Mesodermal cell (in vitro differentiated cells): ENCODE results near the gene NTF4.
"Not testable (repeated sequence)": the region's sequence is repeated elsewhere in the genome, so short reads cannot be mapped to it uniquely, and the experiment has no call there.

Source experiments
- H3K27ac ChIP-seq: 2 replicates; pipeline ENCODE4 v1.7.0; 2013; ENCODE audit warnings: mild to moderate bottlenecking, low read depth, low read length, moderate library complexity; ENCODE audit not compliant: severe bottlenecking
- H3K36me3 ChIP-seq: 2 replicates; pipeline ENCODE4 v1.7.1; 2013; ENCODE audit warnings: mild to moderate bottlenecking, low read length, moderate library complexity; ENCODE audit not compliant: control insufficient read depth, insufficient read depth
- H3K4me1 ChIP-seq: one replicate; pipeline ENCODE4 v1.7.1; 2013; ENCODE audit warnings: mild to moderate bottlenecking, low read length; ENCODE audit not compliant: insufficient read depth, control insufficient read depth, poor library complexity, severe bottlenecking
- H3K4me3 ChIP-seq: 2 replicates; pipeline ENCODE4 v1.7.0; 2013; ENCODE audit warnings: low read length, control low read depth, mild to moderate bottlenecking; ENCODE audit not compliant: insufficient read depth, poor library complexity, severe bottlenecking; ENCODE audit errors: extremely low read depth
- H3K9me3 ChIP-seq: 2 replicates; pipeline ENCODE4 v1.7.1; 2013; ENCODE audit warnings: mild to moderate bottlenecking, low read length, moderate library complexity; ENCODE audit not compliant: control insufficient read depth
- WGBS, 2 experiments: methylation state at CpG; one replicate each; pipeline ENCODE4 v1.1.5; 2013; ENCODE audit warnings: missing lambda C conversion rate in 2 of 2; ENCODE audit not compliant: insufficient coverage in 2 of 2; 5-methylcytosine and 5-hydroxymethylcytosine counted together

Gene NTF4

GRCh38 chr19:49049834-49050233 lies 14.8 kb downstream of the NTF4 start:
- H3K27ac ChIP-seq, H3K4me3 ChIP-seq, H3K36me3 ChIP-seq, H3K4me1 ChIP-seq, H3K9me3 ChIP-seq: not testable (repeated sequence)
- no CpG with 5 or more reads among the region's 4 CpGs for WGBS, 2 experiments

DNA sequence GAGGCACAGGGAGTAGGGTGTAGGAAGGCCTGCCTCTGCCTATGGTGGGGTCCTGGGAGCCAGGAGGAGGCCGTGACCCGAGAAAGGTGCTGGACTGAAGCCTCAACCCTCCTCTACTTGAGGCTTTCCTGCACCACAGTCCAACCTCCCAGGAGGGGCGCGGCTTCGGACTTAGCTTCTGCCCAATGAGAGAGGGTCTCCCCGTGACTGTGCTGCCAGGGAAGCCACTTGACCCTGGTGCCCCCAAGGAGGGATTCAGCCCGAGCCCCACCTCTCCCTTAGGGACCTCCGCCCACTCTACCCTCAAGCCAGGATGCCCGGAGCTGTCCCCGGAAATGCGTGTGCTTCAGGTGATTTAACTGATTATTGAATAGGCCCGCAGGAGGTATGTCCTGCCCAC lies 15.6 kb downstream of the NTF4 start, which contains the start of gene CGB8:
CGB8 (minus strand) TSS at position 101 of the 400 bp plus-strand sequence. CDS start 372 bp downstream, outside the sequence.
- H3K36me3 ChIP-seq, H3K4me3 ChIP-seq, H3K27ac ChIP-seq, H3K4me1 ChIP-seq, H3K9me3 ChIP-seq: not testable (repeated sequence)
- 87 to 93% methylated on average over 3 to 6 of the region's 12 CpGs for WGBS, 2 experiments

- H3K27ac ChIP-seq, H3K4me3 ChIP-seq, H3K36me3 ChIP-seq, H3K4me1 ChIP-seq, H3K9me3 ChIP-seq: not testable (repeated sequence)
- WGBS, 2 experiments = 77 to 78% methylated on average over 6 to 10 of the region's 15 CpGs
Observed at GRCh38 chr19:49043548-49043947, 21.1 kb downstream of the NTF4 start, which contains the start of gene CGB5. Gene CGB5, plus strand, starts transcription at chr19:49043848. Its CDS starts 362 bp downstream, at chr19:49044210.

- not testable (repeated sequence) for H3K9me3 ChIP-seq, H3K4me3 ChIP-seq, H3K4me1 ChIP-seq, H3K36me3 ChIP-seq, H3K27ac ChIP-seq
- no CpG with 5 or more reads among the region's 4 CpGs for whole genome bisulfite sequencing, 2 experiments
Observed at GRCh38 chr19:49042666-49043065, 22.0 kb downstream of the NTF4 start.

DNA sequence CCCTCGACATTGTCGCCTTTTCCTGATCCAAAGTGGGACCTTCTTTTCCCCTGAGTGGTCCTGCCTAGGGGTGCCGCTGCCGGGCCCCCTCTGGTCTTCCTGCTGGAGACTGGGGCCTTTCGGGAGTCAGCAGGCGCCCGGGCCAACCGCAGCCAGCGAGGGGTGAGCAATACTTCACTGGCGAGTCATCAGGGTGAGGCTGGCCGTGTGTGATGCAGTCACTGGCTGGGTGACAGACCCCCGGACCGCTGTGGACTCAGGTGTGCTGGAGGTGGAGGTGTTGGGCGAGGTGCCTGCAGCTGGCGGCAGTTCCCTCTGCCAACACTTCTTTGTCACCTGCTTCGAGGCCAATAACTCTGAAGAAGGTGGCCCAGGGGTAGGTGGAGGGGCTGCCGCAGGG lies 22.4 kb downstream of the NTF4 start:
- no peak overlapping the region for H3K27ac ChIP-seq
- no peak overlapping the region for H3K4me3 ChIP-seq
- H3K4me1 ChIP-seq = peaks cover 9% of the 10 kb centered on the region
- no peaks in the 10 kb centered on the region for H3K9me3 ChIP-seq
- H3K36me3 ChIP-seq = no peaks in the 10 kb centered on the region
- WGBS, 2 experiments = 69 to 70% methylated on average over 10 to 15 of the region's 17 CpGs

DNA sequence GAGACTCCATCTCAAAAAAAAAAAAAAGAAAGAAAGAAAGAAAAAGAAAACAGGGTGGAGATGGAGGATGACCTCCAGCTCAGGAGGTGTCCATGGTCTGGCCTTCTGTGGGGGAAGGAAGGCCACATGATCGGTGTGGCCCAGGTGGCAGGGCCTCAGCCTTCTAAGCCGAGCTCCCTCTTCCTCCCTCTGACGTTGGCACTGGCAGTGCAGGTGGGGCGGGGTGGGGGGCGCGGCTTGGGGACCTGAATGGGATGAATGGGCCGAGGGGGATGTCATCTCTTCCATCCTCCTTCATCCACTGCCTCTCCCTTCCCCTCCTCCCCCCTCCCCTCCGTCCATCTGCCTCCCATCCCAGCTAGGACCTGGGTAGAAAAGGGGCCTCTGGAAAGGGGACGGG lies 24.9 kb downstream of the NTF4 start:
- H3K4me1 ChIP-seq, H3K4me3 ChIP-seq, H3K36me3 ChIP-seq, H3K9me3 ChIP-seq, H3K27ac ChIP-seq: not testable (repeated sequence)
- 100% methylated on average over 1 of the region's 9 CpGs; no CpG with 5 or more reads in 1 of the 2 experiments for WGBS, 2 experiments

DNA sequence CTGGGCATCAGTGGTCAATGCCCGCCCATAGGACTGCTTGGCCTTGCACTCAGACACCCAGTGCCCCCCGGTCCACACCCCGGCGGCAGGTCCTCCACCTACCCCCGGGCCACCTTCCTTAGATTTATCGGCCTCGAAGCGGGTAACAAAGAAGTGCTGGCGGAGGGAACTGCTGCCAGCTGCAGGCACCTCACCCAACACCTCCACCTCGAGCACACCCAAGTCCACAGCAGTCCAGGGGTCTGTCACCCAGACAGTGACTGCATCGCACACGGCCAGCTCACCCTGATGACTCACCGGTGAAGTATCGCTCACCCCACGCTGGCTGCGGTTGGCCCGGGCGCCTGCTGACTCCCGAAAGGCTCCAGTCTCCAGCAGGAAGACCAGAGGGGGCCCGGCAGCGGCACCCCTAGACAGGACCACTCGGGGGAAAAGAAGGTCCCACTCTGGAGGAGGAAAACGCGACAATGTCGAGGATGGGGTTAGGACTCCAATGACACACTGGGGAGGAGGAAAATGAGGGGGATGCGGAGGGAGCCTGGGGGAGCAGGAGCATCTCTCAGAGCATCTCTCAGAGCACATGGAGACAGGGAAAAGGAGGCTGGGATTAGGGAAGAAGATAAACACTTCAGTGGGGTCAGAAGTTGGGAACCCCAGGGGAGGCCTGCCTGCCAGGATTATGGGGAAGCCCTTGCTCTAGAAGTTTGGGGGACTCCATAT lies 25.9 kb downstream of the NTF4 start:
- H3K4me3 ChIP-seq, H3K4me1 ChIP-seq, H3K9me3 ChIP-seq, H3K27ac ChIP-seq, H3K36me3 ChIP-seq: not testable (repeated sequence)
- 81 to 83% methylated on average over 19 to 24 of the region's 26 CpGs for WGBS, 2 experiments

DNA sequence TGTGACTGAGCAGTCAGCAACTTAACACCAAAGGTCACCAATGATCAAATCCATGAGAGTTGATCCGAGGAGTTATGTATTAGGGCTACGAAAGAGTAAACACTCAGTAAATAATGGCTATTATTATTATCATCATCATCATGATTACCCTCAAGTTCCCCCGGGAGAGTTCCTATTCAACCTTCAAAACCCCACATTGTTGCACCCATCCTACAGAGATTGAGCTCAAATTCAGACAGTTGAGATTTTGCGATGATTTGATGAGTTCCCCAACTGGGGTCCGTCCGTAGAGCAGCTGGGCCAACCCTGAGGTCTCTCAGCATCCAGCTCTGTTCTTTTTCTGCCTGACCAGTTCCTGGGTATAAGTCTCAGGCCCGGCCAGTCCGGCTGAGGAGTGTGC lies 26.5 kb downstream of the NTF4 start:
- WGBS, 2 experiments = 86% methylated on average over 1 of the region's 8 CpGs; no CpG with 5 or more reads in 1 of the 2 experiments
- not testable (repeated sequence) for H3K27ac ChIP-seq, H3K4me3 ChIP-seq, H3K4me1 ChIP-seq, H3K9me3 ChIP-seq, H3K36me3 ChIP-seq

DNA sequence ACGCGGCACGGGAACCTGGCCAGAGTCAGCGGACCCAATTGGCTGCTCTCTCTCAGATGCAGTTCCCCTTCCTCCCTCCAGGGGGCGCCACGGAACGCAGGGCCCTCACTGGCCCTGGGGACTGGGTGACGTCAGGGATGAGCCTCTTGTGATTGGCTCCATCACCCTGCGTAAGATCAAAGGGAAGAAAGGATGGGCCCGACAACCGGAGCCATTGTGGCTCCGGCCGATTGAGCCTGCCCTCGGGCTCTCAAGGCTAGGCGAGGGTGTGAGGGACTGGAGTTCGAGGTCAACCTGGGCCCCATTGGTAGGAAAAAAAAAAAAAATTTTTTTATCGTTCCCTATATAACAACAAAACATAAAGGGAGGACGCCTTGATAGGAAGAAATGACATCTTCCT lies 27.8 kb downstream of the NTF4 start, which contains the start of gene CGB1:
CGB1 (minus strand) TSS at position 81 of the 400 bp plus-strand sequence. CDS start 184 bp downstream, outside the sequence.
- 50 to 51% methylated on average over 13 to 14 of the region's 18 CpGs for WGBS, 2 experiments
- H3K27ac ChIP-seq, H3K9me3 ChIP-seq, H3K4me3 ChIP-seq, H3K4me1 ChIP-seq, H3K36me3 ChIP-seq: not testable (repeated sequence)

GRCh38 chr19:49031642-49032301 lies 32.8 kb downstream of the NTF4 start, which contains the start of gene CGB2:
Gene CGB2, plus strand, starts transcription at chr19:49031890. Its CDS starts 206 bp downstream, at chr19:49032096.
- WGBS, 2 experiments = 85 to 93% methylated on average over 15 to 17 of the region's 28 CpGs

DNA sequence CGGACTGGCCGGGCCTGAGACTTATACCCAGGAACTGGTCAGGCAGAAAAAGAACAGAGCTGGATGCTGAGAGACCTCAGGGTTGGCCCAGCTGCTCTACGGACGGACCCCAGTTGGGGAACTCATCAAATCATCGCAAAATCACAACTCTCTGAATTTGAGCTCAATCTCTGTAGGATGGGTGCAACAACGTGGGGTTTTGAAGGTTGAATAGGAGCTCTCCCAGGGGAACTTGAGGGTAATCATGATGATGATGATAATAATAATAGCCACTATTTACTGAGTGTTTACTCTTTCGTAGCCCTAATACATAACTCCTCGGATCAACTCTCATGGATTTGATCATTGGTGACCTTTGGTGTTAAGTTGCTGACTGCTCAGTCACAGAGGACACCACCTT lies 34.3 kb downstream of the NTF4 start:
- WGBS, 2 experiments = 60 to 100% methylated on average over 1 to 2 of the region's 8 CpGs
- H3K27ac ChIP-seq, H3K4me1 ChIP-seq, H3K4me3 ChIP-seq, H3K9me3 ChIP-seq, H3K36me3 ChIP-seq: not testable (repeated sequence)

More at GRCh38 chr19:49031642-49032301, 32.8 kb downstream of the NTF4 start, which contains the start of gene CGB2:
- not testable (repeated sequence) for H3K4me1 ChIP-seq, H3K27ac ChIP-seq, H3K4me3 ChIP-seq, H3K36me3 ChIP-seq, H3K9me3 ChIP-seq
